Subcutaneous abdominal adipose tissue (tissue), 5 donors: Measurements from ENCODE around the gene LY6G5C.

Experiments
- H3K27ac ChIP-seq: one replicate; pipeline ENCODE4 v1.7.0; 2013; ENCODE audit warnings: low read depth, mild to moderate bottlenecking, inconsistent platforms, low read length, moderate library complexity
- H3K27me3 ChIP-seq, 5 donors: one replicate each; pipeline ENCODE4 v1.7.0; 2013; ENCODE audit warnings: low read length in 5 of 5, inconsistent platforms in 1 of 5; ENCODE audit not compliant: control insufficient read depth in 5 of 5, insufficient read depth in 4 of 5
- H3K36me3 ChIP-seq, 5 donors: one replicate each; pipeline ENCODE4 v1.7.0; 2013; ENCODE audit warnings: low read length in 5 of 5; ENCODE audit not compliant: control insufficient read depth in 5 of 5, insufficient read depth in 5 of 5
- H3K4me1 ChIP-seq, 5 donors: one replicate each; pipeline ENCODE4 v1.7.0; 2013; ENCODE audit warnings: low read length in 5 of 5, mild to moderate bottlenecking in 3 of 5, moderate library complexity in 1 of 5; ENCODE audit not compliant: control insufficient read depth in 5 of 5, insufficient read depth in 5 of 5
- H3K4me3 ChIP-seq, 5 donors: one replicate each; pipeline ENCODE4 v1.7.0; 2013; ENCODE audit warnings: low read length in 5 of 5, low read depth in 1 of 5
- H3K9ac ChIP-seq, 5 donors: one replicate each; pipeline ENCODE4 v1.7.0; 2013; ENCODE audit warnings: low read length in 5 of 5, mild to moderate bottlenecking in 4 of 5, moderate library complexity in 3 of 5
- H3K9me3 ChIP-seq, 5 donors: one replicate each; pipeline ENCODE4 v1.7.0; 2013; ENCODE audit warnings: low read length in 5 of 5; ENCODE audit not compliant: control insufficient read depth in 5 of 5
- donor health status: healthy.
- donor health status: healthy.
- donor health status: healthy.
- donor health status: healthy.
- donor health status: healthy.

LY6G5C gene

GRCh38 chr6:31723980-31724691, 43.3 kb upstream of the LY6G5C start:
- no peaks in the 10 kb centered on the region for H3K9me3 ChIP-seq
- H3K4me3 ChIP-seq, result no peak overlapping the region
- peaks cover 13 to 35% (median 26%) of the 10 kb centered on the region in 5 donors for H3K36me3 ChIP-seq
- H3K4me1 ChIP-seq, result peaks cover 3 to 36% (median 32%) of the 10 kb centered on the region in 5 donors
- no peak overlapping the region for H3K9ac ChIP-seq
- peak overlapping the region; percentile 10 for H3K27ac ChIP-seq
- no peaks in the 10 kb centered on the region for H3K27me3 ChIP-seq

GRCh38 chr6:31723245-31723979, 42.5 kb upstream of the LY6G5C start, which contains the start of gene MPIG6B:
Gene MPIG6B, plus strand, starts transcription at chr6:31723373. Its CDS starts 11 bp downstream, at chr6:31723384.
- Histone ChIP-seq H3K36me3 (peaks cover 13 to 35% (median 26%) of the 10 kb centered on the region in 5 donors), H3K4me3 (no peak within 1 kb of the TSS), H3K27ac (no peak within 1 kb of the TSS)

GRCh38 chr6:31722173-31722572, 41.3 kb upstream of the LY6G5C start:
- Histone ChIP-seq H3K36me3 (peaks cover 13 to 25% (median 18%) of the 10 kb centered on the region in 5 donors), H3K27me3 (no peaks in the 10 kb centered on the region), H3K4me1 (peaks cover 0 to 16% (median 12%) of the 10 kb centered on the region in 5 donors), H3K4me3 (no peak overlapping the region), H3K9me3 (no peaks in the 10 kb centered on the region), H3K9ac (no peak overlapping the region), H3K27ac (no peak overlapping the region)

More at GRCh38 chr6:31723245-31723979, 42.5 kb upstream of the LY6G5C start, which contains the start of gene MPIG6B:
- H3K4me1 ChIP-seq, result peaks cover 1 to 29% (median 25%) of the 10 kb centered on the region in 5 donors
- no peaks in the 10 kb centered on the region for H3K9me3 ChIP-seq
- H3K9ac ChIP-seq, result no peak within 1 kb of the TSS
- H3K27me3 ChIP-seq, result no peaks in the 10 kb centered on the region

GRCh38 chr6:31721351-31722020, 40.6 kb upstream of the LY6G5C start, which contains the start of gene LY6G6C:
Gene LY6G6C, minus strand, starts transcription at chr6:31721746. Its CDS starts 67 bp downstream, at chr6:31721679.
- peaks cover 8 to 18% (median 11%) of the 10 kb centered on the region in 5 donors for H3K36me3 ChIP-seq
- H3K27me3 ChIP-seq, result no peaks in the 10 kb centered on the region
- no peak within 1 kb of the TSS for H3K4me3 ChIP-seq
- H3K9ac ChIP-seq, result no peak within 1 kb of the TSS
- no peak within 1 kb of the TSS for H3K27ac ChIP-seq
- peaks cover 0 to 9% (median 5%) of the 10 kb centered on the region in 5 donors for H3K4me1 ChIP-seq
- H3K9me3 ChIP-seq, result no peaks in the 10 kb centered on the region

DNA sequence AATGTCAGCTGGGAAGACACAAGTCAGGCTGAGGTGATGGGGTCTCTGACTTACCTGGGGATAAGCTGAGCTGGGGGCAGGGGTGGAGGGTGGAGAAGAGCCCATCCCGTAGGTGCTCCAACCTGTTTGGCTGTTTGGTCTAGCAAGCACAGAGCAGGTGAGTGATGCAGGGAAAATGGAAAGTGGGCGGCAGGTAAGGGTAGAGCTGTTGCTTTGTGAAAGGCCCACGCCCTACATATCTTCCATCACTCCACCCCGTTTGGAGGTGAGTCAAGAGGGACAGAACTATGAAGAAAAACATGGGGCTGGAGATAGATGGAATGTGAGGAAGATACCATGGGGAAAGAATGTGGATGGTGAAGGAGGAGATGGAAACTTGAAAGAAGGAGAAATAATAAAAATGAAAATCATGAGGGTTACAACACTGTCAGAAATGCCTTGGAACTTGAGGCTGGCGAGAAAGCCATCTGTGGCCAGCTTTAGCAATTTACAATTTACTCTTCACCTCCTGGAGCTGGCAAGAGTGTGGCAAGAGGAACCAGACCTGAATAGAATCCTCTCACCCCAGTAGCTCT, 39.4 kb upstream of the LY6G5C start:
- H3K27me3 ChIP-seq, result no peaks in the 10 kb centered on the region
- peaks cover 0 to 7% (median 0%) of the 10 kb centered on the region in 5 donors for H3K36me3 ChIP-seq
- no peaks in the 10 kb centered on the region for H3K9me3 ChIP-seq
- H3K27ac ChIP-seq, result no peak overlapping the region
- no peaks in the 10 kb centered on the region for H3K4me1 ChIP-seq
- no peak overlapping the region for H3K9ac ChIP-seq
- no peak overlapping the region for H3K4me3 ChIP-seq

GRCh38 chr6:31719001-31719400, 38.1 kb upstream of the LY6G5C start:
- Histone ChIP-seq H3K4me3 (no peak overlapping the region), H3K9me3 (no peaks in the 10 kb centered on the region), H3K4me1 (no peaks in the 10 kb centered on the region), H3K36me3 (peaks cover 0 to under 1% (median 0%) of the 10 kb centered on the region in 5 donors), H3K27me3 (peaks cover 0 to 1% (median 0%) of the 10 kb centered on the region in 5 donors), H3K9ac (no peak overlapping the region), H3K27ac (no peak overlapping the region)

DNA sequence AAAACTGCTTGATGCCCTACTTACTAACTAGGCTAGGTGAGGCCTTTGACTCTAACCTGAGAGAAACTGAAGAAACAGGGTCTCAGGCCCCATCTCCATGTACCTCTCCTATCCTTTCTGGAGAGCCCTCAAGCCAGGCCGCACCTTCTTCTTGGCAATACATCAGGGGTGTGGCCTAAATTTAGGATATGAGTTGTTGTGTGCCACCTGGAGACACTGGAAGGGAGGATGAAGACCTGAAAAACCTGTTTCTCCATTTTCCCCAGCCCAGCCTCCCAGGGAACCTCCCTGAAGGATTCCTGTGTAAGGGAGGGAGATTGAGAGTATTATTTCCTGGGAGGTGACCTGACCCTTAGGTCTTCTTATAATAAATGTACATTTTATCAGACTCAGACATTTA, 37.4 kb upstream of the LY6G5C start:
- no peak overlapping the region for H3K4me3 ChIP-seq
- peaks cover 0 to 3% (median 0%) of the 10 kb centered on the region in 5 donors for H3K27me3 ChIP-seq
- H3K9ac ChIP-seq, result no peak overlapping the region
- no peaks in the 10 kb centered on the region for H3K4me1 ChIP-seq
- no peaks in the 10 kb centered on the region for H3K9me3 ChIP-seq
- no peak overlapping the region for H3K27ac ChIP-seq
- no peaks in the 10 kb centered on the region for H3K36me3 ChIP-seq

- Histone ChIP-seq H3K4me1 (no peaks in the 10 kb centered on the region), H3K4me3 (no peak overlapping the region), H3K9ac (no peak overlapping the region), H3K36me3 (no peaks in the 10 kb centered on the region), H3K9me3 (no peaks in the 10 kb centered on the region), H3K27me3 (peaks cover 0 to 3% (median 0%) of the 10 kb centered on the region in 5 donors), H3K27ac (no peak overlapping the region)
These were observed 36.8 kb upstream of the LY6G5C start for GRCh38 chr6:31717499-31718222.
